Effector memory CD4-positive, alpha-beta T cell (primary cell): Measurements from ENCODE around the gene MNAT1.

Experiments
- DNase-seq, 3 donors: peaks; one replicate each; pipeline ENCODE4 v3.0.0-alpha.2; 2020
- H3K27ac ChIP-seq: 2 replicates; pipeline ENCODE4 v1.7.0; 2013; ENCODE audit warnings: mild to moderate bottlenecking, low read length, moderate library complexity; ENCODE audit not compliant: insufficient read depth, poor library complexity, severe bottlenecking
- H3K27me3 ChIP-seq: replicated peaks from 2 replicates; pipeline ENCODE4 v1.7.0; 2013; ENCODE audit warnings: mild to moderate bottlenecking, low read length; ENCODE audit not compliant: insufficient read depth, control insufficient read depth, poor library complexity, severe bottlenecking
- H3K36me3 ChIP-seq: 2 replicates; pipeline ENCODE4 v1.7.0; 2013; ENCODE audit warnings: mild to moderate bottlenecking, low read length, moderate library complexity; ENCODE audit not compliant: control insufficient read depth, insufficient read depth
- H3K4me1 ChIP-seq: 2 replicates; pipeline ENCODE4 v1.7.0; 2013; ENCODE audit warnings: low read length, mild to moderate bottlenecking; ENCODE audit not compliant: control insufficient read depth, insufficient read depth, poor library complexity, severe bottlenecking
- H3K4me3 ChIP-seq: 2 replicates; pipeline ENCODE4 v1.7.0; 2013; ENCODE audit warnings: low read length, low read depth, mild to moderate bottlenecking; ENCODE audit not compliant: insufficient read depth, poor library complexity, severe bottlenecking
- H3K9me3 ChIP-seq: 2 replicates; pipeline ENCODE4 v1.7.0; 2013; ENCODE audit warnings: mild to moderate bottlenecking, low read length, moderate library complexity; ENCODE audit not compliant: control insufficient read depth

MNAT1 gene

GRCh38 chr14:60800409-60800808 is 65.8 kb downstream of the MNAT1 start:
- no peak for DNase-seq
- no peak overlapping the region for H3K27ac ChIP-seq
- no peak overlapping the region for H3K4me3 ChIP-seq
- H3K27me3 ChIP-seq, result no peaks in the 10 kb centered on the region
- no peaks in the 10 kb centered on the region for H3K4me1 ChIP-seq
- no peaks in the 10 kb centered on the region for H3K9me3 ChIP-seq
- H3K36me3 ChIP-seq, result peaks cover 3% of the 10 kb centered on the region

GRCh38 chr14:60803871-60804270 is 69.3 kb downstream of the MNAT1 start:
- Histone ChIP-seq H3K27me3 (no peaks in the 10 kb centered on the region), H3K9me3 (no peaks in the 10 kb centered on the region), H3K27ac (no peak overlapping the region), H3K36me3 (peaks cover 6% of the 10 kb centered on the region), H3K4me1 (no peaks in the 10 kb centered on the region), H3K4me3 (no peak overlapping the region)
- no peak for DNase-seq

DNA sequence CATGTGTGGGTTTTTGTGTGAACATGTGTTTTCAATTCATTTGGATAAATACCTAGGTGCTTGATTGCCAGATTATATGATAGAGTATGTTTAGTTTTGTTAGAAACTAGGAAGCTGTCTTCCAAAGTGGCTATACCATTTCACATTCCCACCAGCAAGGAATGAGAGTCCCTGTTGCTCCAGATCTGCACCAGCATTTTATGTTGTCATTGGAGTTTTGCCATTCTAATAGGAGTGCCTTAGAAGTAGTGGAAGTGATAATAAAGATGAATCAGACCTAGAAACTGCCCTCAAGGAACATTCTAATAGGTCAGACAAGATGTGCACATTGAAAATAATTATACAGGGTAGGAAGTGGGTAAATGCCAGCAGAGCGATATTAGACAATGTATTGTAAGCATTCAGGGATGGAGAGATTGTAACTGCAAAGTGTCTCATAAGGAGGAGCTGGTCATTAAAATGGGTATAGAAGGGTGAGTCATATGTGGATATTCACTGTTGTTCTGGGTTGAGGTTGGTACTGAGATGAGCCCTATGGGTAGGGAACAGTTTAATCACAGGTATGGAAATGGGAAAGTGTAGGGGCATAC is 71.4 kb downstream of the MNAT1 start:
- DNase-seq, result no peak
- no peaks in the 10 kb centered on the region for H3K9me3 ChIP-seq

GRCh38 chr14:60807247-60807646 is 72.7 kb downstream of the MNAT1 start:
- H3K36me3 ChIP-seq, result peaks cover 11% of the 10 kb centered on the region

More for the DNA sequence above, 71.4 kb downstream of the MNAT1 start:
- Histone ChIP-seq H3K36me3 (peaks cover 3% of the 10 kb centered on the region), H3K27me3 (no peaks in the 10 kb centered on the region), H3K4me1 (no peaks in the 10 kb centered on the region), H3K27ac (no peak overlapping the region), H3K4me3 (no peak overlapping the region)

DNA sequence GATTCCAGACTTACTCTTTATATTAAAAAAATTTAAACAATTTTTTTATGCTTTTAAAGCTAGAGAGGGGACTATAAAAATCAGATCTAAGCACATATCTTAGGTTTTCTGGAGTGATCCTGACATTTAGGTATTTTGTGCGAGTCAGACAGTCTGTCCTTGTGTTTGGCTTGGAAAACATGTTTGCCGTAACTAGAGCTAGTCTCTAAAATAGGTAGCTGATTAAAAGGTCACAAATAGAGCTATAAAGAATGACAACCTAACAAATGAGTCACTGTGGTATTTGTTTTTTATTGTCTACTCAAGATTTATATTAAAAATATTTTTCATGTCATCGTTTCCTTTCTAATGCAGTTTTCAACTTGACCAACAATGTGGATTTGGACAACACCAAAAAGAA is 73.4 kb downstream of the MNAT1 start:
- H3K36me3 ChIP-seq, result peaks cover 12% of the 10 kb centered on the region
- H3K9me3 ChIP-seq, result no peaks in the 10 kb centered on the region
- H3K4me1 ChIP-seq, result no peaks in the 10 kb centered on the region
- H3K27me3 ChIP-seq, result no peaks in the 10 kb centered on the region
- no peak overlapping the region for H3K4me3 ChIP-seq
- no peak overlapping the region for H3K27ac ChIP-seq
- no peak for DNase-seq

More at GRCh38 chr14:60807247-60807646, 72.7 kb downstream of the MNAT1 start:
- DNase-seq, result no peak
- H3K9me3 ChIP-seq, result no peaks in the 10 kb centered on the region
- no peaks in the 10 kb centered on the region for H3K27me3 ChIP-seq
- no peaks in the 10 kb centered on the region for H3K4me1 ChIP-seq
- no peak overlapping the region for H3K27ac ChIP-seq
- H3K4me3 ChIP-seq, result no peak overlapping the region

DNA sequence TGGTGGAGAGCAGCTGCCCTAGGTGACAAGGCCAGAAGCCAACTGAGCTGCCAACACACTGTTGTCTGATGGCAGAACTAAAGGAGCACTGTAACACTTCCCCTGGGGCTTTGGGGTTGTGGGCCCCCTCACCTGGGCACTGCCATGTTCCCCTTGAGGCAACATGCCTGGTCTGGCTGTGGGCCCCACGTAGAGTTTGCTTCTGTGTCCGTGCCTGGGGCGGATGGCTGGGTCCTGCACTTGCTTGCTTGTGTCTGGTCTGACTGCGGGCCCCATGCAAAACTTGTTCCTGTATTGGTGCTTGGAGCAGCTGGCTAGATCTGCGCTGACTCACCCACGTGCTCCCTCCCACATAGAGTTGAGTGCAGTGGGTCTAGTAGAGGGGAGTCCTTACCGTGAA is 78.4 kb downstream of the MNAT1 start:
- Histone ChIP-seq H3K4me3 (no peak overlapping the region), H3K4me1 (no peaks in the 10 kb centered on the region), H3K36me3 (peaks cover 12% of the 10 kb centered on the region), H3K27ac (no peak overlapping the region), H3K27me3 (no peaks in the 10 kb centered on the region), H3K9me3 (no peaks in the 10 kb centered on the region)
- no peak for DNase-seq

DNA sequence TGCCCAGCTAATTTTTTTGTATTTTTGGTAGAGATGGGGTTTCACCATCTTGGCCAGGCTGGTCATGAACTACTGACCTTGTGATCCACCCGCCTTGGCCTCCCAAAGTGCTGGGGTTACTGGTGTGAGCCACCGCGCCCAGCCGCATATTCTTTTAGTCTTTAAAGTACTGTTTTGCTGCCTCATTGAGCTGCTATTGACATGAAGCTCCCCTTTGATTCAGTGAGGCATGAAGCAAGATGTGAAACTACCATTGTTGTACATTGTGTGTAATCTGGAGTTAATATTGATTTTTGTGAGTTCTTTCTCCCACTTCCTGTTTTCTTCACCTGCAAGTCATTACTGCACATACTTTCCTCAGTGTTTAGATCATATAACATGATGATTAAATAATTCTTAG is 80.8 kb downstream of the MNAT1 start:
- Histone ChIP-seq H3K4me3 (no peak overlapping the region), H3K36me3 (peaks cover 8% of the 10 kb centered on the region), H3K4me1 (no peaks in the 10 kb centered on the region), H3K27ac (no peak overlapping the region), H3K27me3 (no peaks in the 10 kb centered on the region), H3K9me3 (no peaks in the 10 kb centered on the region)
- DNase-seq, result no peak

- Histone ChIP-seq H3K27me3 (no peaks in the 10 kb centered on the region), H3K4me1 (no peaks in the 10 kb centered on the region), H3K9me3 (no peaks in the 10 kb centered on the region), H3K27ac (no peak overlapping the region), H3K36me3 (peaks cover 2% of the 10 kb centered on the region), H3K4me3 (no peak overlapping the region)
- DNase-seq, result no peak
Observed at GRCh38 chr14:60817113-60817512, 82.6 kb downstream of the MNAT1 start.

GRCh38 chr14:60819575-60819974 is 85.0 kb downstream of the MNAT1 start:
- DNase-seq, result no peak
- no peaks in the 10 kb centered on the region for H3K4me1 ChIP-seq

DNA sequence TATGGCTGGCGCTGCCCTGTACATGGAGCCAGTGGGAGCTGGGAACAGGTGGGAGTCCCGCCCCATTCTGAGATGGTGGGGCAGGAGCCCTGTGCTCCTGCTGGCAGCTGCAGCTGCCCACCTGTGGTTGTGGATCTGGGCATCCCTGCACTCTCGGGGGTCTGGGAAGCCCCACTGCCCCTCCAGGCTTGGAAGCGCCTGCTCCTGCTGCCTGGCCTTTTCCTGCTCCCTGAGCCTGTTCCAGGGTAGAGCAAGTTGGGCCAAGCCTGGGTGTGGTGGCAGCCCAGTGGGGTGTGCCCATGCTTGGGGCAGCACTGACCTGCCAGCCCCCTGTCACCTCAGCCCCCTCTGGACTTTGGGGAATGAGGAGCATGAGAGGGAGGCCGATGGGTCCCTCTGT is 104.0 kb downstream of the MNAT1 start:
- peaks cover 7% of the 10 kb centered on the region for H3K36me3 ChIP-seq
- DNase-seq, result no peak
- no peaks in the 10 kb centered on the region for H3K9me3 ChIP-seq
- H3K27ac ChIP-seq, result no peak overlapping the region
- H3K27me3 ChIP-seq, result no peaks in the 10 kb centered on the region
- no peaks in the 10 kb centered on the region for H3K4me1 ChIP-seq
- H3K4me3 ChIP-seq, result no peak overlapping the region

More at GRCh38 chr14:60819575-60819974, 85.0 kb downstream of the MNAT1 start:
- Histone ChIP-seq H3K36me3 (no peaks in the 10 kb centered on the region), H3K27ac (no peak overlapping the region), H3K4me3 (no peak overlapping the region), H3K27me3 (no peaks in the 10 kb centered on the region), H3K9me3 (no peaks in the 10 kb centered on the region)
